T-helper 1 cell treated with Interleukin-12 subunit alpha and Interleukin-12 subunit beta and Interleukin-4 antibody, amounts not matched to agents 30 ng/mL and 1 ng/mL, for 36 hours (primary cell): ENCODE measurements around the gene TUBB6. TPM values are rescaled to one million over a fixed set of nuclear protein-coding genes. Genes with fewer than 3 reads are reported as not detected.

Source experiments
- intact Hi-C: fragments of 100-400 bp; cut with micrococcal nuclease; formaldehyde crosslinking; loops from one replicate; pipeline ENCODE4 v1.15.1; 2024
- total RNA-seq: library from RNA; stranded (reverse); gene quantifications from 2 replicates; pipeline ENCODE4 v1.2.3, GENCODE V29; 2022

The TUBB6 gene
- total RNA-seq, 1 donor from 2014 or later = 16.0 TPM

DNA sequence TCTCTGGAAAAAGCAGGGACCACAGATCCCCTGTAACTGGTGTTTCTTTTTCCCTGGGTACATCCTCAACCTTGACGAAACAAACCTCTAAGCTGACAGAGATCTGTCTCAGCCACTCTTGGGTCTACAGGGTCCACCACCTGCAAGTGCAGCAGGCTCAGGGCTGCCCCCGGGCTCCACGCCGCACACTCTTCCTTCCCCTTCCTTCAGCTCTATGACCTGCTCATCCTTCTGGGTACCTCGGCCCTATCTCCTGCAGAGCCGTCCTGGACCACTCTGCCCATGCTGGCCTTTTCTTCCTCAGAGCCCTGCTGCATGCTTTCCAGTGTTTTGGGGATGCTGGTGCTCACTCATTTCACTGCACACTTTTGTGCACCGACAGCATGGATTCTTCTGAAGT is 27.5 kb downstream of the TUBB6 start:
- intact Hi-C loops = no loop called here

- intact Hi-C loops = no loop called here
Observed at GRCh38 chr18:12336171-12336613, 28.2 kb downstream of the TUBB6 start.

DNA sequence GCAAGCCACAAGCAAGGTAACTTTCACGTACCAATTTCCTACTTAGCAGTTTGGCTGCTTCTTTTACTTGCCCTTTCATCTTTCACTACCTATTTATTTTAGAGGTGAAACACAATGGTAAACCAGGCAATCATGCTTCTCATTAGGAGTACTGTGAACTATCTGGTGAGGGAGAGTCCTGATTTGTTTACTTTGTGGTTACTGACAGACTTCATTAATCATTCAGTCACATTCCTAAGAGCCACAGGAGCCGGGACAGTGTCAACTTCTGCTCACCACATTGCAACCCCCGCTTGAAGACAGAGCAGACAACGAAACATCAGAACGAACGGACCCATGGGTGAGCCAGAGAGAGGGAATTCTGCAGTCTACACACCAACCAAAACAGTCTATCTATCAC is 28.8 kb downstream of the TUBB6 start:
- intact Hi-C loops = no loop called here

DNA sequence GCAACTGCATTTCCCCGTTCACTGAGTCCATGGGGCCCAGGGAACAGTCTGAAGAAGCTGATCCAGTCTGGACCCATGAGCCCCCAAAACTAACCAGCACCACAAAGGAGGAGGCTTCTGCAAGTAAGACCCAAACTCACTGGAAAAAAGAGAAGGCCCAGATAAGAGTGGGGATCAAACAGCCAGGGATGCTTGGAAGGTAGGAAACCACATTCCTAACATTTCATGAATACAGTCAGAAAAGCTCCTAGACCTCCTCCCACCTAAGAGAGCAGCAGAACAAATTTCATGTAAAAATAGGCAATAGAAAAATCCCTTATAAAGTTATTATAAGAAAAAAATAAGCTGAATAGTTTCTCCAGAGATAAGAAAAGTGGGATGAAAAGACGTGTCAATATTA is 30.3 kb downstream of the TUBB6 start:
- intact Hi-C loops = no loop called here

GRCh38 chr18:12340945-12341660 is 33.1 kb downstream of the TUBB6 start:
- intact Hi-C loops = no loop called here

DNA sequence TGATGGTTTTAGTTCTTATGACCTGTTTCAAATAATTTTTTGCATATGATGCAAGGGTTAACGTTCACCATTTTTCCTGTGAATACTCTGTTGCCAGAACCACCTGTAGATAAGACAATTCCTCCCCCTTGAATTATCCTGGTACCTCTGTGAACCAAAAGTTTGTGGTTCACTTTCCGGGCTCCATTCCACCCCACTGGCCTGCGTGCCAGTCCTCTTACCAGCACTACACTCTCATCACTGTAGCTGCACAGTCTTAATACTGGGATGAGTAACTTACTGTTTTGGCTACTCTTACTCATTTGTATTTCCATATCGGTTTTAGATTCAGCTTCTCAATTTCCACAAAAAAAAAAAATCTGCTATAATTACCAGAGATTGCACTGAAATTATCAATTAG is 34.6 kb downstream of the TUBB6 start:
- intact Hi-C loops = no loop called here

DNA sequence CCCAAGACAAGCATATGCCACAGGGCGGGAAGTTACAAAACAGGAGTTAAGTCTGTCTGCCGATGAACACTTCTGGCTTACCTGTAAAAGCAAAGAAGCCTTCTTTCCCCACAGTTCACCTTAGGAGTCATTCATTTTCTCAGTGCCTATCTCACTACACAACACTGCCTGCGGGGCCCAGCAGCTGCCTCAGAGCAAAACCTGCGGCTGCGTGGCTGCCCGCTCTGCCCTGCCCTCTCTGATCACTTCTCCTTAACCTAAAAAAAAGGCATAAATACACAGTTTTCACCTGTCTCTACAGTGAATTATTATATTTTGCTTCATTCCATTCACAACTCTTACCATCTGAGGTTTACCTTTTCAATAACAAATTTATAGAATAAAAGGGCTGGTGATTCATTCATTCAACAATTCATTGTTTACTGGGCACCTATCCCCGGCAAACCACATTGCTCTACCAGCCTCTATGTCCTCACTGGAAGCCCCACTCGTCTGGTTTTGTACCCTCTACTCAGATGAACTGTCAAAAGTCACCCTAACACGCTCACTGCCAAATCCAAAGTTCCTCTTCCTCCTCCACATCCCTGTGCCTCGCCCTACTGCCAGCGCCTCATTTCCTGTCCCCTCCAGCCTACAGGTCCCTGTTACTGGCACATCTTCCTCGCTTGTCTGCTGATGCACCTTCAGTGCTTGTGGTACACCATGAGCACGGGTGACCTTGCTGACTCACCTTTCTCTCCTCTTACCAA is 37.6 kb downstream of the TUBB6 start:
- intact Hi-C loops = no loop called here

DNA sequence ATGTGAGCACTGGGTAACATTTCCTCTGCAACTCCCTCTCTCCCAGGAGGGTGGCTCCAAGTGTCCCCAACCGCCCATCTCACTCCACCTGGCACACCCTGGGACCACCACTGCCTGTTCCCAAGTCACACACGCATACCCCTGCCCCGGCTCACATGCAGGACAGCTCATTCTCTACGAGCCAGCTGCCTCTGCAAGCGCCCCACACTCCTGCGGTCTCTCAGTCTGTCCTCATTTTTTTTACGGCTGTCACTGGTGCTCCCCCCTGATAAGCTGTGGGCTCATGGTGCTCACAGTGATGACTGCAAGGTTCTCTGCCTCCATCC is 38.2 kb downstream of the TUBB6 start:
- intact Hi-C loops = no loop called here

DNA sequence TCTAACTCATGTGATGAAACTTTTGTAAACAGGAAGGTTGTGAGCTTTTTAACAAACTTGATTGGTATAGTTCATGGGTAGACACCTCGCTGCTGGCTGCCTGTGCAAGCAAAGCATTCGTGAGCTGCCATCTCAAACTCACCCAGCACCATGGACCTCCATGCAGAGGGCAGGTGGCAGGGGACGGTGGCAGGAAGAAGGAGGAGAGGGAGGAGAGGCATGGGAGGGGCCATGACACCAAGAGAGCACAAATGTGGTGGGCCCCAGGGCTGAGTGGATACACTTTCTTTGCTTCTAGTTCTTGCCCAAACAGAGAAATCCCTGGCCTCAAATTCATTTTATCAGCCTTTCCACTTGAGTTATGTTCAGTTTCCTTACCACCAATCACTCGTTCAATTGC is 39.9 kb downstream of the TUBB6 start:
- intact Hi-C loops = no loop called here

GRCh38 chr18:12352188-12352587 is 44.1 kb downstream of the TUBB6 start:
- intact Hi-C loops = no loop called here

GRCh38 chr18:12359515-12359927 is 51.5 kb downstream of the TUBB6 start:
- intact Hi-C loops = no loop called here

DNA sequence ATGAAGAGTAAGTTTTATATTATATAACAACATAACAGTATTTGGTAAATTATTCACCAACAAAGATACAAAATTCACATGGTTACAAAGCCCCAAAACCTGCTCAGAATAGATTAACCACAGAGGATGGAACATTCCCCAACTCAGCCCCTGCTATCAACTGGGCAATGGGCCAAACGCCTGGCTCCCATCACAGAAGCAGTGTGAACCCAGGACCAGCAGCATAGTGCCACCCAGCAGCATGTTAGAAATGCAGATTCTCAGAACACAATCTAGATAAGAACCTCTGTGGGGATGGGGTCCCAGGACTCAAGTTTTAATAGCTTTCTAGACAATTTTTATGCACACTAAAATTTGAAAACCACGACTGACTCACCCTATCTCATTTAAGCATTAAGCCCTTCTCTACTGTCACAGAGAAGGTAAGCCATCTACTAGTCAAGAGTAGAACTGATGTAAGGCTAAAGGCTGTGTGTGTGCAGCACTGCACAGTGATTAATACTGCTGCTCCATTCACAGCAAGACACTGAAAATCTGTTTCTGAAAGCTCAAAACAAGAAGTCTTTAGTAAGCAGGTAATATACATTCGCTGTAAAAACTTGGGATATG is 53.8 kb downstream of the TUBB6 start:
- intact Hi-C loops = no loop called here

DNA sequence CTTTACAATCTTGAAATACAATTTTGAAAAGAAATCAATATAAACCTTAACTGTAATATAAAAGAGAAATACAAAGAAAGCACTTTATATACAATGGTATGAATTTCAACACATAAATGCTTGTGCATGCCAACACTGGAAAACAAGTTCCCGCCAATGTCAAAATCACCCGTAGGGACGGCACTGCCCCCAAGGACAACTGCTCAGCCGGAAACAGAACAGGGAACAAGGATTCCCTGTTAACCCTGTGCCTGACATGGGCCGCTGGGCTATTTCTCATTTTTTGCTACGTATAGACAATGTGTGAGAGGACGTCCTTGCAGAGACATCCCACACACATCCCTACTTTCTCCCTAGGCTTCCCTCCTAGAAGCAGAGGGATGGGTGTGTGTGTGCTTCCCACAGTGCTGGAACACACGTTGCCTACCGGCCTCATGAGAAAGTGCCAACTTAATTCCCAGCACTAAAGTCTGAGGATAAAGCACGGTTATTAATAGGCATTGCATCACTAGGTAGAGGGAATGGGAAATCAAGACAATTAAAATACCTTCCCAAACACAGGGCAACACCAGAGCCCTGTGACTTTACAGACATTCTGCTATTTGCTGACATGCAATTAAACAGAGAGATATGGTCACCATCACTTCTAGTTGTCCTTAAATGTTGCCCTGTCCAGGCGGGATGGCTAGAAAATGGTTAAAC is 54.6 kb downstream of the TUBB6 start:
- intact Hi-C loops = no loop called here

DNA sequence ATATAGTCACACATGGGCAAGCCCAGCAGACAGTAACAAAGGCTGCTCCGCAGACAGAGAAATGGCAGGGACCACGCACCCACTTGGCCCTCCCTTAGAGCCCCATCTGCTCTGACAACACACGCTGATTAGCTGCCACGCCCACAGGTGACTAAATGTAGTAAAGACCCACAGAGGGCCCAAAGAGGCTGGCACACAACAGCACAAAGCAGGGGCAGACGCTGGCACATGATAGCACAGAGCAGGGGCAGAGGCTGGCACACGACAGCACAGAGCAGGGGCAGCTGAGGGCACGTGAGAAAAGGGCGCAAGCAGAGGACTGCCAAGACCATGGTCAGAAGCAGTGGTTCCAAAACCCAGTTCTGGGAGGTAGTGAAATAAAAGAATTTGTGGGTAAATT is 58.3 kb downstream of the TUBB6 start:
- intact Hi-C loops = no loop called here

DNA sequence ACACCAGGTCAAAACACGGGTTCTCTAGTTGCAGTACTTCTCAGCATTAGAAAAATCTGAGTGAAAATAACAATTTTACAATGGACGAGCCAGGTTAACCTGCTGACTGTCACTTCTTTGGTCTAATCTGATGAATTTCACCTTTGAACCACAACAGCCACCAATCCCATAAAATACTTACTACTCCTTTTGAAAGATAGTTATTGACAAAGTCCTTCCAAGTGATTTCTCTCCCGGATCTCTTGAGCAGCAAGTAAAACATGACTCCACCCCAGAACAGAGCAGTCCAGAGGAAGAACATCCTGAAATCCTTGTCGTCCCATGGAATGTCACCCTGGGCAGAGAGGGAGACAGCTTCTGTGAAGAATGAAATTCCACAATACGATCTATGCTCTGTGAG is 58.7 kb downstream of the TUBB6 start:
- intact Hi-C loops = no loop called here

DNA sequence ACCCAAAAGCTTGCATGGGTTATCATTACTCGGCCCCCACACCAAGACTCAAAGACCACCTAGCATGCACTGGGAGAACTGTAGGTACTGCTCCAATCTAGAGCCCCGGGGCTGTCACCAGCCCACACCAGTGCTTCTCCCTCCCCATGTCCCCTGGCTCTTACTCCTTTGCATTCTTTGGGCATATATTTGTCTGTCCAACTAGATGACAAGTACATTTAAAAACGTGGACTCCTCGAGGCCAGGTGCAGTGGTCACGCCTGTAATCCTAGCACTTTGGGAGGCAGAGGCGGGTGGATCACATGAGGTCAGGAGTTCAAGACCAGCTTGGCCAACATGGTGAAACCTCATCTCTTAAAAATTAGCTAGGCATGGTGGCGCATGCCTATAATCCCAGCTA is 61.2 kb downstream of the TUBB6 start:
- intact Hi-C loops = no loop called here

DNA sequence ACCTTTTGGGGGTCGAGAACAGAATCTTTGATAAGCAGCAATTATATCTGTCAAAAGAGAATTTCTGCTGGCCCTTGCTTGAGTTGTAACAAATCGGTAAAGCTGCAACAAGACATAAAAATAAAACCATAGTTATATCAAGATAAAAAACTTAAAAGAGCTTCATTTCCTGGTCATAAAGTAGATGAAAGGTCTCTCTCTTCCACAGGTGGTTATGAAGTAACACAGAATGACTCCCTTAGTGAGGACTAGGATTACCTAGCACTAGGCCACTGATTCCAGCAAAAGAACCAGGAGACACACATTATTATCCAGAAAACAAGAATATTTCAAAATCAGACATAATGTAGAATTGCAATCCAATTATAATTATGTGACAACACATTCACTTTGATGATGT is 63.5 kb downstream of the TUBB6 start:
- intact Hi-C loops = no loop called here

GRCh38 chr18:12372406-12372805 is 64.4 kb downstream of the TUBB6 start:
- intact Hi-C loops = no loop called here

GRCh38 chr18:12373116-12373770 is 65.2 kb downstream of the TUBB6 start:
- intact Hi-C loops = no loop called here

DNA sequence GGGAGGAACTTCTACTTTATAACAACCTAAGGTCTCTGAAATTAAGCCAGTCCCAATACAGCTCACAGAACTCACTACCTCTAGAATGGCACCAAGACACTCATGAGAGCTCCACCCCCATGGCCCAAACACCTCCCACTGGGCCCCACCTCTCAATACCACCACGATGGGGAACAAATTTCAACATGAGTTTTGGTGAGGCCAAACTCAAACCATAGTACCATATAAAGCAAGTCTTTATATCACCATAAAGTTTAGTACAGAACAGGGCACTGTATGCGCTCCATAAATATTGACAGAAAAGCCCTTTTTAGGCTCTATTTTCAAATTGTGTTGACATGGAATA is 65.7 kb downstream of the TUBB6 start:
- intact Hi-C loops = no loop called here

DNA sequence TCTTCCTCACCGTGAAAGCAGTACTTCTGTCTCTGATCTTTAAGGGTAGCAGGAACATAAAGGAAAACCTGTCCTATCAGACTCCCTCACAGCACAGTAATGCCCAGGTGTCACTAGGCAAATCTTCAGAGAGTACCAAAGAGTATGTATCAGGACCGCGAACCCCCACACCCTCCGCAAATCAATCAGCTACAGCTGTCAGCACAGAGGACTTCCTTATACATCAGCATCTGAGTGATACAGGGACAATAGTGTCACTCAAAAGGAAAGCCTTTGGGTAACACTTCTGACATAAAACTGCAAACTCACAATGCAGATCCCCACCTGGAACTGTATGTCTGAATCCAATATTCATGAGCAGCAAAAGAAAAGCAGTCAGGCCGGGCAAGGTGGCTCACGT is 66.4 kb downstream of the TUBB6 start:
- intact Hi-C loops = no loop called here
